Activated naive CD8-positive, alpha-beta T cell treated with anti-CD3 and anti-CD28 coated beads, Interleukin-2, amount 50 U/mL, for 16 hours (primary cell): ENCODE data around the gene RSPH10B.
"Not testable (repeated sequence)": the region's sequence is repeated elsewhere in the genome, so short reads cannot be mapped to it uniquely, and the experiment has no call there.

Experiments
- DNase-seq: peaks from one replicate; pipeline ENCODE4 v3.0.0-alpha.2; 2020; ENCODE audit warnings: low read depth, low spot score

Gene RSPH10B

DNA sequence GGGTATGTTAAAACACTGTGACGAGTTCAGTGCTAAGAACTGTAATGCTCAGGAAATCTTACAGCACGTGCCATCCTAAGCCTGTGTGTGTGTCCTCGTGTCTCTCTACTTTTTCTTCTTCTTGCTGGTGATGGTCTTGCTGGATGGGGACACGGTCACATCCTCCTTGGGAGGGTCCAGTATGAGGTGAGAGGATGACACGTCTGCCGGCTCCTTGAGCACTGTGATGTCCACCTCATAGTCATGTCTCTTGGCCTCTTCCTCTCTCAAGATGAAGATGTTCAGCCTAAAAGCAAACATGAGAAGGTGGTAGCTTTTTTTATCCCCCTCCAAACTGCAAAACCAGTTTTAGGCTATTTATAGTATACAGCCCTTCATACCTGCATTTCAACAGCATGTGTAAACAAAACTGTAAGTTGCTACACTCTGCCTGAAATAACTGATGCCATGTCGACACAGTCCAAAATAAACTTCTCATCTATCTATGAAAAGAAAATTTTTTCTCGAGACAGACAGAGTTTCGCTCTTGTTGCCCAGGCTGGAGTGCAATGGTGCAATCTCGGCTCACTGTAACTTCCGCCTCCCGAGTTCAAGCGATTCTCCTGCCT, 44.1 kb downstream of the RSPH10B start:
- DNase-seq: not testable (repeated sequence)

DNA sequence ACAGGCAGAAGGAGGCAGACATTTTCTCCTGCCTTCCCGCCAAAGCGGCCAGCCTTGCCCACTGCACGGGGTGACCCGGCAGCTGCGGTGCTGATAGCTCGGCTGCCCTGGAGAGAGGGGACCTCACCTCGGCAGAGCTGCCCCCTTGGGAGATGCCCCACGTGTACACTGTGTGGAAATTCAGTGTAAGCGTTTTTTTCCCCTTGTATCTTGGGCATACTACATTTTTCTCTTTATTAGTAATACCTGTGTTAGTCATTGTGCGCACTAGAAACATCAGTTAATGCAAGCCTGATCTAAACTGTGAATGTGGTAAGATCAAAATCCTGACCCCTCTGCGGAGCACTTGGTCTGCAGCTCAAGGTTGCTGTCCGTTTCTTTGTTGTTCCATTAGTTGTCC, 45.9 kb downstream of the RSPH10B start:
- DNase-seq: not testable (repeated sequence)

DNA sequence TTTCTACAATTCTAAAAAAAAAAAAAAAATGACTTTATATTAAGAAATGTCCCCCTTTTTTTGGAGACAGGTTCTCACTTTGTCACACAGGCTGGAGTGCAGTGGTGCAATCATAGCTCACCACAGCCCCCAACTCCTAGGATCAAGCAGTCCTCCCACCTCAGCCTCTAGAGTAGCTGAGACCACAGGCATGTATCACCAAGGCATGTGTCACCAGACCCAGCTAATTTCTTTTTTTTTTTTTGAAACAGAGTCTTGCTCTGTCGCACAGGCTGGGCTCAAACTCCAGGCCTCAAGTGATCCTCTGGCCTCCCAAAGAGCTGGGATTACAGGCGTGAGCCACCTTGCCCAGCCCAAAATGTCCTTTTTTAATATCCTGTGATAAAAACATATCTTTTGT, 46.3 kb downstream of the RSPH10B start:
- DNase-seq: not testable (repeated sequence)

DNA sequence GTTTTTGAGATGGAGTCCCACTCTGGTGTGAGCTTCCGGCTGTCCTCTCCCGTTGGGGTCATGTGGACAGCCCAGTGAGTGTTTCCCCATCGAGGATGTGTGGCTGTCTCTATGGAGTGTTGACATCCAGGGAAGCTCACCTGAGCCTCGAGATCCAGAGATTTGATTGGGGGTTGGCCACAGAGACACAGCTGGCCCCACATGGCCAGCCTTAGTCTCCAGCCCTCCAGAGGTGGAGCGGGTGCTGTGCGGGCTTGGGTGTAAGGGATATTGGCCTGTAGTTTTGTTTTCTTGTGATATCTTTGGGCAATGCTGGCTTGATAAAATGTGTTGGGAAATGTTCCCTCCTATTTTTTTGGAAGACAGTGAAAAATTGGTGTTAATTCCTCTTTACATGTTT, 54.0 kb downstream of the RSPH10B start:
- not testable (repeated sequence) for DNase-seq

DNA sequence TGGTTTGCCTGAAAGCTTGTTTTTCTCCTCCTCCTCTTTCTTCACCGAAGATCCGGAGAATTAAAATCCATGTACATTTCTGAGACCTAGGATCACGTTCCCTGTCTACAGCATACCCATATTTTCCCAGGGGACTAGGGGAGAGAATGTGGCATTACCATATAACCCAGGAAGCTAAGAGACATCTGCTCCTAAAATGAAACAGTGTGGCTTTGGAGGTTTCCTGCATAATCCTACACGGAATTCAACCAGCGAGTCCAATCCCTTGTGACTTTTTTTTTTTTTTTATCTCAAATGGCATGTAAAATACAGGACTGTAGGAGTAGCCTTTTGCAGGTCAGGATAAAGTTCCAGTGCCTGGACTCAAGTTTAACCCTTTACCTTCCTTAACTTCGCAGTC, 61.7 kb downstream of the RSPH10B start:
- DNase-seq: not testable (repeated sequence)

DNA sequence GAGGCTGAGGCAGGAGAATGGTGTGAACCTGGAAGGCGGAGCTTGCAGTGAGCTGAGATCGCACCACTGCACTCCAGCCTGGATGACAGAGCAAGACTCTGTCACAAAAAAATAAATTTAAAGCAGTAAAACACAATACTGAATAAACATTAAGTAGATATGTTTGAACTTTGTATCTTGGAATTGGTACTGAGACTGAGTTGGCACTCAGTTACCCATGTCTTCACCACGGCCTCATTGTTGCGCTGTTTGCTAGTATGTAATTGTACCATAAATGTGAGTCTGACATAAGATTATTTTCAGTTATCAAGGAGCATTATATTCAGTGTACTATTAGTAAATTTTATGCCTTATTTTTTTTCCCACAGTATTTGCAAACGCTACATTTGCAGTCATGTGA, 65.8 kb downstream of the RSPH10B start:
- not testable (repeated sequence) for DNase-seq

DNA sequence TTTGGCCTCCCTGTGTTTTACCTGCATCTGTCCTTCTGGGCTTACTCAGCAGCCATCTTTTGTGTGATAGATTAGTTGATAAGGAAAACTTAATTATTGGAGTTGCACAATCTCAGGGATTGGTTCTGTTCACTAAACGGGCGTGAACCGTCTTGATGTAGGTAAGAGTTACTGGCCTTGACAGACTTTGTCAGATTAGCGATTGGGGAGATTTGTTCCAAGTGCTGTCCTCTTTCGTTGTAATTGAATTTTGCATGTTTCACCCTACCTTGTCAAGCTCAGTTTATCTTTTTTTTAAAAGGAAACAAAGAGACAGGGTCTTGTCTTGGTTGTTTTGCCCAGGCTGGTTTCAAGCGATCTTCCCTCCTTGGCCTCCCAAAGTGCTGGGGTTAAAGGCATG, 67.5 kb downstream of the RSPH10B start:
- DNase-seq: not testable (repeated sequence)

DNA sequence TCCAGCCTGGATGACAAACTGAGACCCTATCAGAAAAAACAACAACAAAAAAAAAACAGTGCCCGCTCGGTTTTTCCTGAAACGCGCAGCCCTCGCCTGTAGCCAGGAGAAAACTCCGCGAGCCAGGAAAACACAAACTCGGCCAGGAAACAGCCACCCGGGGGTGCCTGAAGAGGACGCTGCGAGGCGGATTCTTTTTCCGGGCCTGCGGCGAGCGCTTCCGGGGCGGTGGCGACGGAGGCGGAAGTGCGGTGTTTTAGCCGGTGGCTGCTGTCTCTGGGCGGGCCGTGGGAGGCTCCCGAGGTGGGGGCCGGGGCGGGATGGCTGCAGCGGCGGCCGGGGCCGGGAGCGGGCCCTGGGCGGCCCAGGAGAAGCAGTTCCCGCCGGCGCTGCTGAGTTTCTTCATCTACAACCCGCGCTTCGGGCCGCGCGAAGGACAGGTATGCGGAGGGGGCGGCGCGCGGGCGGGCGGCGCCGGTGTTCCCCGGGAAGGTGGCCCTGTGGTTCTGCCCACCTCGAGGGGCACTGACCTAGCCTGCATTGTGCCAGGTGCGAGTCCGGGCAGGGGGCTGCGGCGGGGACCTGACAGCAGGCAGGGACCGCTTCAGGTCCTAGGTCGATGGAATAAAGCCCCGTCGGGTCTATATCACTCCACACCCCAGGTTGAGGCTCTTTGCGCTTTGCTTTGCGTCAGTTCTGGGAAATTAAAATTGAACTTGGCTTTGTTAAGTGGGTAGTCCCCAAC, 71.8 kb downstream of the RSPH10B start, which contains the start of gene CCZ1:
CCZ1 (plus strand) TSS at position 254 of the 745 bp plus-strand sequence; CDS start at position 321, 67 bp downstream.
- DNase-seq: not testable (repeated sequence)

DNA sequence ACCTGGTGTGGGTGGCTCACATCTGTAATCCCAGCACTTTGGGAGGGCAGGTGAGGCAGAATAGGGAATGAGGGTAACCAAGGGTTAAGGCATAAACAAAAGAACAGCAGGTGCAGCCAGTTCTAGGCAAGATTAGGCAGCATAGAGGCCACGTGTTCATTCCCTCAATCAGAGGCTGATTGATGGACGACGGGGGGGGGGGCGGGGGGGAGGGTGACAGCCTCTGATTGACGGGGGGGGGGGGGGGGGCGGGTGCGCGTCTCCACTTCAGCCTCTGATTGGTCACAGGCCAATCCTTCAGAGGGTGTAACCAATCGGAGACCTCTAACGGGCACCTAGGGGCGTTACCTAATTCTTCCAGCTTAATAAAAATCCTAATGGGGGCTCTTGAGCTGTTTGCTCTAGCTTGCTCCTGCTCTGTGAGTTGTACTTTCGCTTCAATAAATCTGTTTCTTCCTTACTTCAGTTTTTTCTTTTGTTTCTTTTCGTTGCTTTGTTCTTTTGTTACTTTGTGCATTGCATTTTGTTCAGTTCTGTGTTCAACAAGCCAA, 73.0 kb downstream of the RSPH10B start:
- not testable (repeated sequence) for DNase-seq

DNA sequence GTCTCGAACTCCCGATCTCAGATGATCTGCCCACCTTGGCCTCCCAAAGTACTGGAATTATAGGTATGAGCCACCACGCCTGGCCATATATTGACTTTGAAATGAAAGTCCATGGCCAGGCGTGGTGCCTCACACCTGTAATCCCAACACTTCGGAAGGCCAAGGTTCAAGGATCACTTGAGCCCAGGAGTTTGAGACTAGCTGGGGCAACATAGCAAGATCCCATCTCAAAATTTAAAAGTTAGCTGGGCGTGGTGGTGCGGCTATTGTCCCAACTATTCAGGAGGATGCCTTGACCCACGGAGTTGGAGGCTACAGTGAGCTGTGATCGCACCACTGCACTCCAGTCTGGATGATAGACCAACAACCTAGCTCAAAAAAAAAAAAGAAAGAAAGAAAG, 78.0 kb downstream of the RSPH10B start:
- no peak for DNase-seq

DNA sequence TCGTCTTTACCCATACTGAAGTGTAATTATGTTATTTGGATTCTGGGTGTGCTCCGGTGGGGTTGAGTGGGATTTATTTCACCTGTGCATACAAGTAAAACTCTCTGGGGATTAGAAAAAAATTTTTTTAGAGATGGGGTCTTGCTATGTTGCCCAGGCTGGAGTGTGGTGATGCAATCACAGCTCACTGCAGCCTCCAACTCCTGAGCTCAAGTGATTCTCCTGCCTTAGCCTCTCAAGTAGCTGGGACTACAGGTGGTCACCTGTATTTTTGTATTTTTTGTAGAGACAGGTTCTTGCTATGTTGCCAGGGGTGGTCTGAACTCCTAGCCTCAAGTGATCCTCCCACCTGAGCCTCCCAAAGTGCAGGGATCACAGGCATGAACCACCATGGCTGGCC, 80.2 kb downstream of the RSPH10B start:
- not testable (repeated sequence) for DNase-seq

DNA sequence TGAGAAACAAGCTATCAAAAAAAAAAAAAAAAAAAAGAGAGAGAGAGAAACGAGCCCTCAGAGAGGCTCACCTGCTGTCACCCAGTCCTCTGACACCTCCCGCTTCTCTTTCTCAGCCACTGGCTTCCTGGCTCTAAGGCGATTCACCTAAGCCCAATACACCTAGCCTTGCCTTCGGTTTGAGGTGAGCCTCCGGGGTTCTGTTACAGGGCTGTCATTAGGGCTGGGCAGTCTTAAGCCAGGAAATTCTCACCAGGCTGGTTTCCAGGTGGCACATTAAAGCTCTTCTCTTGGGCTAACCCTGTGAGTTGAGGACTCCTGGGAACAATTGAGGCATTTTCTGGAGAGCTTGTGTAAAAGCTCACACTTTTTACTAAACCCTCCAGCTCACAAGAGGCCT, 82.5 kb downstream of the RSPH10B start:
- not testable (repeated sequence) for DNase-seq

DNA sequence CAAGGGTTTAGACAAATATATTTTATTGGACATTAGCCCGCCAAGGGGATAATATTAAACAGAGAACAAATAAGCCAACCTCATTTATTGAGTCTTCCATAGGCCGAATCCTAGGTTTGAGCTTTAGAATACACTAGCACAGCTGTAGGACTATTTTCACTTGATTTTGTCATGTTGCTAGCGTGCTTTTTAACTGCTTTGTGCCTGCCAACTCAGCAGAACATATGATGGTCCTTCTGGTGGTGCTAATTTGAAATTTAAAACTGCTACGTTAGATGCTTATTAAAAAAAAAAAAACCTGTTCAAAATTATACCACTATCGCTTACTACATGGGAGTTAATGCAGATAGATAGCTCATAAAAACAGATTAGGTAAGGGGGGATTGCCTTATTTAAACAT, 86.1 kb downstream of the RSPH10B start:
- DNase-seq: not testable (repeated sequence)

DNA sequence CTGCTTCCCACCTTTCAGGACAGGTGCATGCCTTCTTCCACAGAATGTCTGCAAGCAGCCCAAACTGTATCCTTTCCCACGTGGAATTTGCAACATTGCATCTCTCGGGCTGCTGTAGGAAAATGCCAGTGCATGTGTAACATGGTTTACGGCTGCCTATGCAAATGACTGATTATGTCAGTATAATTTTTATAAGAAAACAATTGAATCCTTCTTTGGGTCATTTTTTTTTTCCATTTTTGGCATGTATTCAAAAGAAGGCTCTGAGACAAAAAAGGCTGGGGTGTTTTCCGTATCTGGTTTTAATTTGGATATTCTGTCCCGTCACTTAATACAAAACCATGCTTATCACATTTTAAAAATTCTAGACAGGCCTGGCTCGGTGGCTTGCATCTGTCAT, 90.4 kb downstream of the RSPH10B start:
- not testable (repeated sequence) for DNase-seq

DNA sequence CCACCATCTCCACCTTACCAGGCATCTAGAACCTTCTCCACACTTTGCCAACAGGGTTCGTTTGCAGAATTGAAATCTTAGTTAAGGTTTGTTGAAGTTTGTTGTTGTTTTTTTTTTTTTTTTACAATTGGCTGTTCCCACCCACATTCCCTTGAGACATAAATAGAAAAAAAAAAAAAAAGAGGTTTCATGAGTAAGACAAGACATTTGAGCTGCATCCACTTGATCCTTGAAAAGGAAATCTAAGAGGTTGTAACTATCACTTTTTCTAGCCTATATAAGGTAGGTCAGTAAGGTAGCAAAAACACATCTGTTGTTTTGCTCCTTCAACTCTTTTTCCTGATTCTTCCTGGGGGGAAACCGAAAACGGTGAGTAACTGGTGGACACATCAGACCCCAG, 90.9 kb downstream of the RSPH10B start:
- DNase-seq: not testable (repeated sequence)
